ENCODE results near the gene SH3PXD2B. TPM values are rescaled to one million over a fixed set of nuclear protein-coding genes. Genes with fewer than 3 reads are reported as not detected.

SH3PXD2B gene
- total and polyA plus RNA-seq, 10 donors, result 2.0 to 31.8 (median 9.9) TPM

- Histone ChIP-seq H3K4me3 (no peak overlapping the region), H3K27me3 (replicated peaks in 1 of 7) (no peaks in the 10 kb centered on the region), H3K4me1 (peaks cover 0 to 19% (median 0%) of the 10 kb centered on the region in 6 donors), H3K36me3 (peaks cover 0 to 5% (median 0%) of the 10 kb centered on the region in 6 donors), H3K27ac (no peak overlapping the region), H3K9me3 (no peaks in the 10 kb centered on the region)
- intact Hi-C loops (cut with DNase I; ENCODE audit: low total_unique reads), result no loop called here
- WGBS, 5 donors, result 37 to 53% (median 47%) methylated on average over 4 of the region's 4 CpGs
- TF ChIP-seq CTCF (IDR thresholded peaks at IDR 0.05 in 8 of 11, conservative IDR thresholded peaks at IDR 0.05 in 3 of 11) (no peak), POLR2AphosphoS5 (IDR thresholded peaks at IDR 0.05) (no peak), POLR2A (IDR thresholded peaks at IDR 0.05) (no peak)
- no peak for DNase-seq
Measured at GRCh38 chr5:172377856-172378255, 76.5 kb downstream of the SH3PXD2B start.

- Histone ChIP-seq H3K27ac (no peak overlapping the region), H3K4me1 (peaks cover 0 to 19% (median 0%) of the 10 kb centered on the region in 6 donors), H3K27me3 (replicated peaks in 1 of 7) (no peaks in the 10 kb centered on the region), H3K36me3 (peaks cover 0 to 5% (median 0%) of the 10 kb centered on the region in 6 donors), H3K9me3 (peaks cover 0 to 1% (median 0%) of the 10 kb centered on the region in 8 donors), H3K4me3 (no peak overlapping the region)
- TF ChIP-seq POLR2A (IDR thresholded peaks at IDR 0.05) (no peak), POLR2AphosphoS5 (IDR thresholded peaks at IDR 0.05) (no peak), CTCF (IDR thresholded peaks at IDR 0.05 in 8 of 11, conservative IDR thresholded peaks at IDR 0.05 in 3 of 11) (no peak)
- no peak for DNase-seq
- WGBS, 5 donors, result 85 to 96% (median 90%) methylated on average over 3 of the region's 3 CpGs
- intact Hi-C loops (cut with DNase I; ENCODE audit: low total_unique reads), result no loop called here
Measured at GRCh38 chr5:172377438-172377837, 76.9 kb downstream of the SH3PXD2B start.

- TF ChIP-seq CTCF (IDR thresholded peaks at IDR 0.05 in 8 of 11, conservative IDR thresholded peaks at IDR 0.05 in 3 of 11) (no peak), POLR2A (IDR thresholded peaks at IDR 0.05) (no peak), POLR2AphosphoS5 (IDR thresholded peaks at IDR 0.05) (no peak)
- no peak overlapping the region for H3K27ac ChIP-seq
- 88 to 96% (median 93%) methylated on average over 6 of the region's 6 CpGs for WGBS, 5 donors
- H3K9me3 ChIP-seq, result peaks cover 4 to 23% (median 19%) of the 10 kb centered on the region in 8 donors
- no peak for DNase-seq
- peaks cover 0 to 6% (median 0%) of the 10 kb centered on the region in 6 donors for H3K4me1 ChIP-seq
- intact Hi-C loops (cut with DNase I; ENCODE audit: low total_unique reads), result no loop called here
- no peaks in the 10 kb centered on the region for H3K36me3 ChIP-seq
- no peak overlapping the region for H3K4me3 ChIP-seq
- no peaks in the 10 kb centered on the region for H3K27me3 ChIP-seq (replicated peaks in 1 of 7)
Measured at GRCh38 chr5:172374783-172375182, 79.5 kb downstream of the SH3PXD2B start.

- DNase-seq, result no peak
- Histone ChIP-seq H3K9me3 (peaks cover 4 to 23% (median 19%) of the 10 kb centered on the region in 8 donors), H3K4me1 (no peaks in the 10 kb centered on the region), H3K4me3 (no peak overlapping the region), H3K27me3 (replicated peaks in 1 of 7) (no peaks in the 10 kb centered on the region), H3K27ac (no peak overlapping the region), H3K36me3 (no peaks in the 10 kb centered on the region)
- intact Hi-C loops (cut with DNase I; ENCODE audit: low total_unique reads), result no loop called here
- no peak for TF ChIP-seq POLR2AphosphoS5 (IDR thresholded peaks at IDR 0.05)
- TF ChIP-seq POLR2A (IDR thresholded peaks at IDR 0.05), result no peak
- 87 to 97% (median 89%) methylated on average over 6 of the region's 6 CpGs for WGBS, 5 donors
Measured at GRCh38 chr5:172373680-172374079, 80.6 kb downstream of the SH3PXD2B start.

- TF ChIP-seq POLR2AphosphoS5 (IDR thresholded peaks at IDR 0.05) (no peak), POLR2A (IDR thresholded peaks at IDR 0.05) (no peak), CTCF (IDR thresholded peaks at IDR 0.05 in 8 of 11, conservative IDR thresholded peaks at IDR 0.05 in 3 of 11) (no peak)
- 87 to 94% (median 91%) methylated on average over 7 of the region's 7 CpGs for WGBS, 5 donors
- Histone ChIP-seq H3K27me3 (replicated peaks in 1 of 7) (no peaks in the 10 kb centered on the region), H3K4me3 (no peak overlapping the region), H3K9me3 (peaks cover 4 to 30% (median 19%) of the 10 kb centered on the region in 8 donors), H3K36me3 (no peaks in the 10 kb centered on the region), H3K4me1 (no peaks in the 10 kb centered on the region), H3K27ac (no peak overlapping the region)
- intact Hi-C loops (cut with DNase I; ENCODE audit: low total_unique reads), result no loop called here
- DNase-seq, result peak; percentile 16
Measured at GRCh38 chr5:172371684-172372083, 82.6 kb downstream of the SH3PXD2B start.
